Body of pancreas (tissue), 4 donors: ENCODE results near the gene MLEC. TPM values are rescaled to one million over a fixed set of nuclear protein-coding genes. Genes with fewer than 3 reads are reported as not detected.

ENCODE experiments used
- ATAC-seq: fragments of 150-250 bp; one replicate; pipeline ENCODE4 v1.9.1; 2016
- DNase-seq, 4 donors: peaks; one replicate each; pipeline ENCODE4 v3.0.0-alpha.2; 2019
- H3K27ac ChIP-seq, 4 donors: fragments of 200-600 bp; sonication (generic); 1 replicate in 3 of 4; 2 replicates in 1 of 4; pipeline versions ENCODE4 v1.5.1 to v1.6.1; 2016 to 2019; ENCODE audit warnings: mild to moderate bottlenecking in 1 of 4, mixed read lengths in 1 of 4, moderate library complexity in 1 of 4
- H3K27me3 ChIP-seq, 2 donors: fragments of 200-600 bp; sonication (generic); one replicate each; pipeline ENCODE4 v1.6.0; 2016; ENCODE audit warnings: mild to moderate bottlenecking in 1 of 2
- H3K36me3 ChIP-seq, 2 donors: fragments of 200-600 bp; sonication (generic); replicated peaks in 1 of 2; 2 replicates each; pipeline ENCODE4 v1.5.1; 2016; ENCODE audit warnings: low read depth in 2 of 2; ENCODE audit not compliant: insufficient read depth in 1 of 2
- H3K4me1 ChIP-seq: fragments of 200-600 bp; sonication (generic); one replicate; pipeline ENCODE4 v1.6.0; 2016
- H3K4me3 ChIP-seq, 2 donors: fragments of 200-600 bp; sonication (generic); 1 replicate in 1 of 2; 2 replicates in 1 of 2; pipeline ENCODE4 v1.5.1; 2016 to 2019
- H3K9me3 ChIP-seq, 3 donors: fragments of 200-600 bp; sonication (generic); 1 replicate in 2 of 3; 2 replicates in 1 of 3; pipeline ENCODE4 v1.5.1; 2016
- CTCF ChIP-seq, 7 experiments: fragments of 450-650 bp in 4 of 7; fragments of 200-600 bp in 3 of 7; sonication (generic) in 3 of 7; IDR thresholded peaks; one replicate each; pipeline ENCODE4 v1.5.1; 2016 to 2019; ENCODE audit warnings: antibody characterized with exemption in 7 of 7
- POLR2A ChIP-seq, 3 donors: fragments of 450-650 bp; IDR thresholded peaks; one replicate each; pipeline ENCODE4 v1.6.1; 2016; ENCODE audit warnings: antibody characterized with exemption in 3 of 3, mild to moderate bottlenecking in 2 of 3
- WGBS, 2 donors: methylation state at CpG; one replicate each; pipeline ENCODE4 v1.1.5; 2017; 5-methylcytosine and 5-hydroxymethylcytosine counted together
- intact Hi-C: fragments of 100-400 bp; cut with DNase I; formaldehyde crosslinking; loops from one replicate; pipeline ENCODE4 v1.15.1; 2023
- total RNA-seq, 2 donors: library from RNA; depleted of rRNA; stranded (reverse); fragments of >200 nt; gene quantifications; one replicate each; pipeline ENCODE4 v1.1.0, GENCODE V29; 2016

The MLEC gene
- total RNA-seq, 2 donors from 2014 or later = 54.7 to 107 TPM

- Histone ChIP-seq H3K9me3 (peaks cover 0 to 3% (median 0%) of the 10 kb centered on the region in 3 donors), H3K27ac (no peak overlapping the region), H3K4me3 (no peak overlapping the region), H3K27me3 (no peaks in the 10 kb centered on the region), H3K36me3 (no peaks in the 10 kb centered on the region), H3K4me1 (no peaks in the 10 kb centered on the region)
- 93 to 96% methylated on average over 5 of the region's 5 CpGs for WGBS, 2 donors
- no peak for ATAC-seq
- DNase-seq = no peak
- intact Hi-C loops = no loop called here
- TF ChIP-seq POLR2A (IDR thresholded peaks at IDR 0.05) (no peak), CTCF (IDR thresholded peaks at IDR 0.05) (no peak)
These were observed 63.9 kb downstream of the MLEC start for GRCh38 chr12:120750806-120751205.

DNA sequence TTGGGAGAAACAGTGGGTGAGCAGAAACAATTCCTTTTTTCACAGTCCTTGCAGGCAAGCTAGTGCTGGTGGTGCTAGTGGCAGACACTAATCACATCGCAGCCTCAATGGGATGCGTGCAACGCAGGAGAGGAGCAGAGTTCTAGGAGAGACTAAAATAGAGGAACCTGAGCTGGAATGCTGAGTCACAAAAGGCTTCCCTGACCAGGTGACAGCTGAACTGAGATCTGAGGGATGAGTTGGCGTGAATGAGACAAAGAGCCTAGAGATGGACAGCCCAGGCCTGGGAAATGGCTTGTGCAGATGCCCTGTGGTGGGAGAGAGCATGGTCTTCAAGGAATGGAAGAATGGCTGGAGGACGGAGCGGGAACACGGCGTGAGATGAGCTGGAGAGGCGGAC, 64.4 kb downstream of the MLEC start:
- H3K27ac ChIP-seq = no peak overlapping the region
- DNase-seq (no peak), ATAC-seq (no peak)
- WGBS, 2 donors = 95% methylated on average over 9 of the region's 9 CpGs
- H3K27me3 ChIP-seq = no peaks in the 10 kb centered on the region
- no peak overlapping the region for H3K4me3 ChIP-seq
- no peaks in the 10 kb centered on the region for H3K36me3 ChIP-seq
- H3K9me3 ChIP-seq = peaks cover 0 to 3% (median 0%) of the 10 kb centered on the region in 3 donors
- intact Hi-C loops = no loop called here
- no peak for TF ChIP-seq CTCF (IDR thresholded peaks at IDR 0.05)
- no peak for TF ChIP-seq POLR2A (IDR thresholded peaks at IDR 0.05)
- H3K4me1 ChIP-seq = no peaks in the 10 kb centered on the region

Other genes starting within 250 kb of the MLEC start
- 100 to 1,000 TPM; 183 to 359 TPM for gene COX6A1, start 249.0 kb upstream of the MLEC start, total RNA-seq
- 10 to 100 TPM in 1 of 2 donors, 1 to 10 TPM in 1; 2.3 to 11.2 TPM for gene TRIAP1, start 240.8 kb upstream of the MLEC start, total RNA-seq
- 10 to 100 TPM; 16.9 to 24.1 TPM for gene GATC, start 240.7 kb upstream of the MLEC start, total RNA-seq
- gene SRSF9, start 217.4 kb upstream of the MLEC start, total RNA-seq = 10 to 100 TPM; 86.0 to 93.9 TPM
- 100 to 1,000 TPM in 1 of 2 donors, 10 to 100 TPM in 1; 48.5 to 143 TPM for gene DYNLL1, start 191.0 kb upstream of the MLEC start, total RNA-seq
- 10 to 100 TPM in 1 of 2 donors, 1 to 10 TPM in 1; 9.6 to 24.1 TPM for gene COQ5, start 158.0 kb upstream of the MLEC start, total RNA-seq
- gene RNF10, start 152.8 kb upstream of the MLEC start, total RNA-seq = 100 to 1,000 TPM in 1 of 2 donors, 10 to 100 TPM in 1; 62.5 to 124 TPM
- 10 to 100 TPM; 23.9 to 45.8 TPM for gene POP5, start 105.7 kb upstream of the MLEC start, total RNA-seq
- gene CABP1, start 46.5 kb upstream of the MLEC start, total RNA-seq = 1 to 10 TPM in 1 of 2 donors, under 1 TPM in 1; 0.33 to 1.0 TPM
- 10 to 100 TPM in 1 of 2 donors, 1 to 10 TPM in 1; 8.6 to 23.6 TPM for gene UNC119B, start 23.3 kb downstream of the MLEC start, total RNA-seq
- 10 to 100 TPM; 33.5 to 55.0 TPM for gene ACADS, start 38.7 kb downstream of the MLEC start, total RNA-seq
- 10 to 100 TPM; 13.5 to 16.5 TPM for gene SPPL3, start 217.2 kb downstream of the MLEC start, total RNA-seq